A673 (cell line): ENCODE measurements around the gene YIPF3.

Experiments
- CTCF ChIP-seq: fragments of 300-800, 200-600 bp; sonication (generic); conservative IDR thresholded peaks from 2 replicates; pipeline ENCODE4 v1.5.1; 2017; ENCODE audit warnings: low read depth, mild to moderate bottlenecking, antibody characterized with exemption, low read length, moderate library complexity, mixed read lengths
- EZH2 ChIP-seq: fragments of 200-600 bp; sonication (generic); IDR thresholded peaks from 2 replicates; pipeline ENCODE4 v1.6.1; 2017; ENCODE audit warnings: borderline replicate concordance, low read depth, mild to moderate bottlenecking, mixed read lengths, antibody characterized with exemption, low read length; ENCODE audit not compliant: poor library complexity, severe bottlenecking

GRCh38 chr6:43468240-43468639 lies 48.5 kb downstream of the YIPF3 start:
- no peak for TF ChIP-seq CTCF
- no peak for TF ChIP-seq EZH2
